DLD1 (cell line): ENCODE measurements around the gene B3GNT3.

ENCODE experiments used
- in situ Hi-C: cut with HindIII; loops from 2 replicates; pipeline ENCODE4 v1.10.0; 2017; ENCODE audit warnings: low sequenced_read_pairs

The B3GNT3 gene

DNA sequence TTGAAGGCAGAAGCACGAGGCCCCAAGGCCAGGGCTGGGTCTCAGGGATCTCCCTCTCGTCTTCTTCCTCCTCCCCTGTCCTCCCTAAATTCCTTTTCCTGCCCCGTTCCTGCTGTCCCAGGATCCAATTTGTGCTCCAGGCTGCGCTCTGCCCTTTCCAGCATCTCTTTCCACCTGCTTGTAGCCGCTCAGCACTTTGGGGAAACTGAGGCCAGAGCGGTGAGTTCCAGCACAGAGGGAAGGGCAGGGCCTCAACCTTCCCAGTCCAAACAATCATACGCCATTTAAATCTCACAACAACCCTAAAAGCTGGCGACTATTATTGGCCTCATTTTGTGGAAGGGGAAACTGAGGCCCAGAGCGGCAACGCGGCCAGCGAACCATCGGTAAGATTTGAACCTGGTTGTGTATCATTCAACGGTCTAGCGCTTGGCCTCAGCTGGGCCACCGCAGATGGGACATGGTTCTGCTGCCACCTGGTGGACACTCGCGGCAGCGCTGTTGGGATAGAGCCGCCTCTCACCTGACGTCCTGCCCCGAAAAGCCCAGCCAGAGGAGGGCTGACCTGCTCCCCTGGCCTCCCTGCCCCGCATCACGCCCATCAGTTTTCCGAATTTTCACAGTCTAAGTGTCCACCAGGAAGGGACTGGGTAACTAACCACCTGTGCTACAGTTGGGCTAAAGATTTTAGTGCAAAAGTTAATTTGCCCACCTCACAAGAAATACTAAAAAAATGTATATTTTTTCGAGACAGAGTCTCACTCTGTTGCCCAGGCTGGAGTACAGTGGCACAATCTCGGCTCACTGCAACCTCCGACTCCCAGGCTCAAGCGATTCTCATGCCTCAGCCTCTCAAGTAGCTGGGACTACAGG lies 60.6 kb downstream of the B3GNT3 start:
- in situ Hi-C loops: no loop called here

DNA sequence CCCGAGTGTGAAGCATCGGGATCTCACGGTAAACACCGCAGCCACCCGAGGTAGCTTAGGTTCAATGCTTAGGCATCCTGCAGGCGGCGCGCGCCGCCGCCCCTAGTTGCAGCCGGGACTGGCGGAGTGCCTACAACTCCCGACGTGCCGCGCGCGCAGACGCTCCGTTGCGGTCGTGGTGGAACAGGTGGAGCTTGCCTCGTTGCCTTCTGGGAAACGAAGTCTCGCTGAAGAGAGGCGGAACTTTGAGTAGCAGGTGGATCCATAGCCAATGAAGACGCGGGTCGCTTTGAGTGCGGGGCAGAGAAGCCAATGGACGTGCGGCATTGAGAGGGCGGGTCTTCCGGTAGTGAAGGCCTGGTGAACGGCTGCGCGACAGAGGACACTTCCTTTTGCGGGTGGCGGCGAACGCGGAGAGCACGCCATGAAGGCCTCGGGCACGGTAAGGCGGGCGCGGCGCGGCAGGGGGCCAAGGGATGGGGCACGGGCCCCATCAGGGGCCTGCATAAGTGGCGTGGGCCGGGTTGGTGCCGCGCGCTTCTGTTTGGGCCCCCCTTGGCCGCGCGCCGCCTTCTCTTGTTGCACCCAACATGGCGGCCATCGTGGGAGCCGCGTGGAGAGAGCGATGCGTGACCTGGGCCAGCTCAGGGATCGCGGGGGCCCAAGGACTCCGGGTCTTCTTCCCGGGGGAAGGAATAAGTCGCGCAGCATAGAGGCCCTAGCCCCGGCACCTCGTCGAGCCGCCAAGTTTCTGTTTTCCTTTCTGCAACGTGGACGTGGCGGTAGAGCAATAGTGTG lies 64.8 kb downstream of the B3GNT3 start, which contains the start of gene RPL18A:
Gene RPL18A, plus strand, starts transcription at position 378 of the 798 bp plus-strand sequence. Its CDS starts 47 bp downstream, at position 425.
- in situ Hi-C loops: no loop called here

DNA sequence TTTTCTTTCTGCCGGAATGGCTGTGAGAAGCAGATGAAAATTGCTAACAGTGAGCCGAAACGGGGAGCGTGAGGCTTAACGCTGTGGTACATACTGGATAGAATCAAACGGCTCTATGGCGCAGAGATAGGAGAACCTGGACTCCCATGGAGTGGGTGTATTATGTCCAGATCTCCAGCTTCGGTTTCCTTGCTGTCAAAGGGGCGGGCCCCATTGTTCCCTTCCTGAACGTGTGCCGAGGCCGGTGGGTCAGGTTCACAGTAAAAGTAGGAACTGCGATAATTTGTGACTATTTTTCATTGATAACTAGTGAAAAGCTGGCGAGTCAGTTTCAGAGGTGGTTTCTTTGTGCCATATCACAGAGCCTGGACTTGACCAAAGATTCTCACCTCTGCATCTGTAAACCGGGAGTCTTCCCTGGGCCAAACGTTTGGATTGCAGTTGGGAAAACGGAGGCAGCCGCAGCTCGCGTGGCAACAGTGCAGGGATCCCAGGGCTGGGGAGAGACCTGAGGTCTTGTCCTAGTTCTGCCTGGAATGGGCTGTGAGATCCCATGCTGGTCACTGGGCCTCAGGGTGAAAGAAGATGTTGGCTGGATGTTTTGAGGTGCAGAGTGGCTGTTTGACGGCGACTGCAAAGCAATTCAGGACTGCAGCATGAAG lies 65.5 kb downstream of the B3GNT3 start:
- in situ Hi-C loops: no loop called here

DNA sequence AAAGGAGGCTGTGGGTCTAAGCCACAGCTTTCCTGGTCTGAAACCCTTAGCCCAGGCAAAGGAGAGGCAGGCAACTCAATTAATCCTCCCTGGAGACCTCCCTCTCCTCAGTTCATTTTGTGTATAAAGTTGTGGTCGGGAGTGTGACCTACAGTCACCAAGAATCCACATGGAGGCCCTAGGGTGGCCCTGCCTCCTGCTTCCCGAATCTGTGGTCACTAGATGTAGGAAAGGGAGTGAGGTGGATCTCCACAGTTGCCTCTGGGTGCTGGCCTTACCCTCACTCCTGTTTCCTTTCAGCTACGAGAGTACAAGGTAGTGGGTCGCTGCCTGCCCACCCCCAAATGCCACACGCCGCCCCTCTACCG lies 66.0 kb downstream of the B3GNT3 start:
- in situ Hi-C loops: no loop called here

DNA sequence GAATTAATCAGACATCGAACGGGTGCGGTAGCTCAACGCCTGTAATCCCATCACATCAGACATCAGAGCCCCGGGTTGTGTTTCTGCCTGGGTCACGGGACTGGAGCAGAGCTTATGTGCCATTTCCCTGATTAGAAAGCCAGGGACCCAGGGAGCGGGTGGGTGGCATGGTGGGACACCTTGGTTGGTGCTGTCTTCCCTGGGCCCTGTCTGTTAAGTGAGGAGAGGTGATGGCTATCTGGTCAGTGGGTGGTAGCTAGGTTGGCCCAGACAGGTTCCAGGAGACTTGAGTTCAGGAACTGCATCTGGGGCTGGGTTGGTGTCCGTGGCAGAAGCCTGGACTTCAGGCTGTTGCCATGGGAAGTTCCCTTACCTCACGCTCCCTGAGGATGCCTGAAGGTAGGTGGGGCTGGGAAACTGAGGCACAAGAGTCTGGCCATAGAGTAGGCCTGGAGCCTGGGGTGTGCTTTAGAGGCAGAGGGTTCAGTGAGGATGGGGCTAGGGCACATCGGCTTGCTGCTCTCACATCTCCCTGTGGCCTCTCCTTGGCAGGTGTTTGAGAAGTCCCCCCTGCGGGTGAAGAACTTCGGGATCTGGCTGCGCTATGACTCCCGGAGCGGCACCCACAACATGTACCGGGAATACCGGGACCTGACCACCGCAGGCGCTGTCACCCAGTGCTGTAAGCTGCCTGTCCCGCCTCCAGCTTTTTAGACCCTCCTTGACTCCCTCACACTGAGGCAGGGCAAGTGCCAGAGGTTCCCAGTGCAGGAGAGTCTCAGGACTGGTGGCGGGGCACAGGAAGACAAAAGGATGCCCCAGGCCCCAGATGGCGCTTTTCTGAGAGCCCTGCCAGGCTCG lies 66.8 kb downstream of the B3GNT3 start:
- in situ Hi-C loops: no loop called here

DNA sequence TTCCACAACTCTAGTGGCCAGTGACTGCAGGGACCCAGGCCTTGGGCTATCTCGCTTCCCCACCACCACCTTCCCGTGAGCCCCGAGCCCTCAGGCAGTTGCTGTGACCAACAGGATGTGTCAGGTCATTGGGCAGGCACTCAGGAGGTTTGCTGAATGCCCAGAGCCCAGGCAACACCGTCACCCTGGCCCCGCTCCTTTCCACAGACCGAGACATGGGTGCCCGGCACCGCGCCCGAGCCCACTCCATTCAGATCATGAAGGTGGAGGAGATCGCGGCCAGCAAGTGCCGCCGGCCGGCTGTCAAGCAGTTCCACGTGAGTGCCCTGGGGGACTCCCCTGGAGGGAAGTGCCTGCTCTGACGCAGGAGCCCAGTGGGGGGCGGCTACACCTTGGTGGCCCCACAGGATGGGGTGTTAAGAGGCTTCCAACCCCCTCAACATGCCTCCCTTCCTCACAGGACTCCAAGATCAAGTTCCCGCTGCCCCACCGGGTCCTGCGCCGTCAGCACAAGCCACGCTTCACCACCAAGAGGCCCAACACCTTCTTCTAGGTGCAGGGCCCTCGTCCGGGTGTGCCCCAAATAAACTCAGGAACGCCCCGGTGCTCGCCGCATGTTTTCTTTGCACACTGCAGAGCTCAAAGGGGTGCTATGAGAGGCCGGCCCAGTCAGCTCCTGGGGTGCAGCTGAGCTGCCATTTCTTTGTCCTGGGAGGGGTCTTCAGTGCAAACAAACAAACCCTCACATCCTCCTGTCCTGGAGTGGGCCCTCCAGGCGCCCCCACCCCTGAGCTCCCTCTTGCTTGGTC lies 68.0 kb downstream of the B3GNT3 start:
- in situ Hi-C loops: no loop called here
